ENCODE results near the gene POLG.

DNA sequence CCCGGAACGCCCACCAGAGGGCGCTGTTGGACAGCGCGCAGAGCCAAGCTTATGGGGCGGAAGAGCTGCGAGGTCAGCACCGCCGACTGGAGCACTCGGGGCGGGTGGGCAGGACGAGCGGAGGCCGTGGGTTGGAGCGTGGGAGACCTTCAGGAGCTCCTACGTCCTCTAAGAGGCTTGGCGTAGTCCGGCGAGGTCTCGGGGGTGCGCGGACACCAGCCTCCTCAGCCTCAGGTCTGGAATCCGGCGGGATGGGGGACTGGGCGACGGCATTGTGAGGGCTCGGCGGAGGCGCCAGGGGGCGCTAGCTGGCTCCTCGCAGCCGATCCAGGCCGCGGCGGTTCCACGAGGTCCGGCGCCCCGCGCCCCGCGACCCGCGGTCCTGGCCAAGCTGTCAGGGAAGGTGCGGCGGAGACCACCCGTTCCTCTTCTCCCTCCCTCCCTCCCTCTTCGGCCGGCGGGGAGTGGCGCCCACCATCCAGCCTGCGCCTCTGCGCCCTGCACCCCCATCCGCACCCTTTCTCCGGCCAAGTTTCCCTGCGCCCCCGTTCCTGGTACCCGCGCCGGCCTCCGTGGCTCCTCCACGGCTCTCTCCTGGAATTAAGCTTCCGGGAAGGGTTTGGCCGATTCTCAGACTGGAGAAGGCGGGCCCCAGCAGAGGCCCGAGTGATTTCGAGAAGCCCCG, 24.3 kb upstream of the POLG start:
- TF ChIP-seq, protein P1, sequence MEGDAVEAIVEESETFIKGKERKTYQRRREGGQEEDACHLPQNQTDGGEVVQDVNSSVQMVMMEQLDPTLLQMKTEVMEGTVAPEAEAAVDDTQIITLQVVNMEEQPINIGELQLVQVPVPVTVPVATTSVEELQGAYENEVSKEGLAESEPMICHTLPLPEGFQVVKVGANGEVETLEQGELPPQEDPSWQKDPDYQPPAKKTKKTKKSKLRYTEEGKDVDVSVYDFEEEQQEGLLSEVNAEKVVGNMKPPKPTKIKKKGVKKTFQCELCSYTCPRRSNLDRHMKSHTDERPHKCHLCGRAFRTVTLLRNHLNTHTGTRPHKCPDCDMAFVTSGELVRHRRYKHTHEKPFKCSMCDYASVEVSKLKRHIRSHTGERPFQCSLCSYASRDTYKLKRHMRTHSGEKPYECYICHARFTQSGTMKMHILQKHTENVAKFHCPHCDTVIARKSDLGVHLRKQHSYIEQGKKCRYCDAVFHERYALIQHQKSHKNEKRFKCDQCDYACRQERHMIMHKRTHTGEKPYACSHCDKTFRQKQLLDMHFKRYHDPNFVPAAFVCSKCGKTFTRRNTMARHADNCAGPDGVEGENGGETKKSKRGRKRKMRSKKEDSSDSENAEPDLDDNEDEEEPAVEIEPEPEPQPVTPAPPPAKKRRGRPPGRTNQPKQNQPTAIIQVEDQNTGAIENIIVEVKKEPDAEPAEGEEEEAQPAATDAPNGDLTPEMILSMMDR (conservative IDR thresholded peaks at IDR 0.05; ENCODE audit: low read length), result peak; percentile 97
- TF ChIP-seq EZH2phosphoT487 (IDR thresholded peaks at IDR 0.05; ENCODE audit: borderline replicate concordance, low read depth, low read length), result no peak

All from OCI-LY7 (cell line).